NOMO-1 (cell line): Measurements from ENCODE around the gene MTMR3.
"Not testable (repeated sequence)": the region's sequence is repeated elsewhere in the genome, so short reads cannot be mapped to it uniquely, and the experiment has no call there.

Experiments used
- DNase-seq, 2 experiments: peaks; one replicate each; lab custom pipeline; 2025; ENCODE audit not compliant: unreplicated experiment in 2 of 2; lab: John Stamatoyannopoulos, UW

Gene MTMR3

GRCh38 chr22:29956680-29957079, 73.7 kb downstream of the MTMR3 start:
- DNase-seq: no peak

DNA sequence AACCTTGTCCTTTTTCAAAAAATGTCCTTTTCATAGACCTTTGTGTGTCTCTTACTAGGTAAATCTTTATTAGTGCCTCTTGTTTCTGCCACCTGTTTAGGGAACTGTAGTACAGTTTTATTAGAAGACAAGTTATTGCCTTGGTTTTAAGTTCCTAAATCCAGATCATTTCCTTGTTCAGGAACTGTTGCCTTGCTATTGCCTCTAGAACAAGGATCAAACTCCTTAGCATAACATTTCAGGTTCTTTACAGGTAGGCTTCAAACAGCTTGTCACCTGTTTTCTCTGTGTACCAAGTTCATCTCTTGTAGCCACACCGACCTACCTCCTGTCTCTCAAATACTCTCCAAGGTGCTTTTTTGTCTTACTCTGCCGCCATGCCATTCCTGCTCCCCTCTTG, 75.2 kb downstream of the MTMR3 start:
- no peak for DNase-seq

DNA sequence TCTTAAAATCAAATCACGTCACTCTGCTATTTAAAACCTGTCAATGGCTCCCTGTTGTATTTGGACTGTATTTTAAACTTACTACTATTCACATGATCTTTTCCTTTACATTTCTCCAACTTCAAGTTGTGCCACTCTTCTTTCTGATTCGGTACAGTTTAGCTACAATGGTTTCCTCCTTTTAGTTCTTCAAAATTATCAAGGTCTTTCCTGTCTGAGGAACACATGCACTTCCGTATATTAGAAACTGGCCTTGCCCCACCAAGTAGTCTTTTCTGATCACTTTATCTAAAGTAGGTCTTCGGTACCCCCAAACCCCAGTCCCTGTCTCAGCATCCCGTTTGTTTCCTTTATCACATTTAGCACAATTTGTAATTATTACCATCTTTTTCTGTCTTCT, 81.8 kb downstream of the MTMR3 start:
- DNase-seq: peak; percentile 23 to 79

DNA sequence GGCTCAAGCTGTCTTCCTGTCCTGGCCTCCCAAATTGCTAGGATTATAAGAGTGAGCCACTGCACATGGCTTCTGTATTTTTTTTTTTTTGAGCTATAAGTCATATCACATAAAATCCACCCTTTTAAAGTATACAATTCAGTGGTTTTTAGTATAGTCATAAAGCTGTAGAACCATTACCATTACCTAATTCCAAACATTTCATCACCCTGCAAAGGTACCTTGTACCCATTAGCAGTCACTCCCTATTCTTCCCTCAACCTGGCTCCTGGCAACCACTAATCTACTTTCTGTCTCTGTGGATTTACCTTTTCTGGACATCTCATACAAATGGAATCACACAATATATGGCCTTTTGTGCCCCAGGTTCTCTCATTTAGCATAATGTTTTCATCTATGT, 84.5 kb downstream of the MTMR3 start:
- no peak for DNase-seq

DNA sequence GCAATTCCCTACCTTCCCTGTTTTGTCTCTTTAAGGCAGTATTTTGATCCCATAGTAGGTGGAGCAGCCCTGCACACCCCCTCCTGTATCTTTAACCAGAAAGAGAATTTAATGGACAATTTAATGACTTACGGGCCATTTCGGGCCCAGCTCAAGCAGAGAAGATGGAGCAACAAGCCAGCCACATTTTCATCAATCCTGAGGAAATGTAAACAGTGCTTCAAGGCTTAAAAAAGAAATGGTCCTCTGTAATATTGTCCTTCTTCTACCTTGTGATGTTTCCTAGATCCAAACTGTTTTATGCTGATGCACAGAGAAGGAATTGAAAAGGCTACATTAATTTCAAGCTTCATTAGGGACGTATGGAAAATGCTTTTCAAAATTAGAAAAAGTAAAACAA, 88.6 kb downstream of the MTMR3 start:
- DNase-seq: no peak

GRCh38 chr22:29972121-29972520, 89.1 kb downstream of the MTMR3 start:
- no peak for DNase-seq

DNA sequence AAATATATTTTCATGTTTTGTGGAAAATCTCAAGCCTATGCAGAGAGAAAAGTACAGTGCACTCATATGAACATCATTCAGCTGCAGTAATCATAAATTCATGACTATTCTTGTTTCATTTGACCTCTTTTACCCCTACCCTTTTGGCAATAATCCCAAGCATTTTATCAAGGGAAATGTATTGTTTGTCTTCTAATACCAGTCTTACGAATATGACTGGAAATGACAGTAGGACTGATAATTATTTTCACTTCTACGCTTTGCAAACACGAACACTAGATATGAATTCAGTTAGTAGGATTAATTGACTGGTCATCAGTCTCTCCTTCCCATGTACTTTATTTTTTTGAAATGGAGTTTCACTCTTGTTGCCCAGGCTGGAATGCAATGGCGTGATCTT, 90.3 kb downstream of the MTMR3 start:
- DNase-seq: no peak

DNA sequence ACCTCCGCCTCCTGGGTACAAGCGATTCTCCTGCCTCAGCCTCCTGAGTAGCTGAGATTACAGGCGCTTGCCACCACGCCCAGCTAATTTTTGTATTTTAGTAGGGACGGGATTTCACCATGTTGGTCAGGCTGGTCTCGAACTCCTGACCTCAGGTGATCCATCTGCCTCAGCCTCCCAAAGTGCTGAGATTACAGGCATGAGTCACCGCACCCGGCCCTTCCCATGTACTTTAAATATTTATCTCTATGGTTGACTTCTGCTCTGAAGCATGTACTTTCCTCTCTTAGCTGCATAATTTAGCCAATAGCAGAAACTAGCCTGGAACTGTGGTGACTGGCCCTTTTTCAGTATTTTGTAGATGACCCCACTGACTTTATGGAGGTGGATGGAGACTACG, 90.7 kb downstream of the MTMR3 start:
- DNase-seq: not testable (repeated sequence)

- DNase-seq: no peak
Measured at GRCh38 chr22:29975494-29975893, 92.5 kb downstream of the MTMR3 start.

GRCh38 chr22:29977107-29977506, 94.1 kb downstream of the MTMR3 start:
- peak in 1 of 2 experiments; percentile 66 for DNase-seq

DNA sequence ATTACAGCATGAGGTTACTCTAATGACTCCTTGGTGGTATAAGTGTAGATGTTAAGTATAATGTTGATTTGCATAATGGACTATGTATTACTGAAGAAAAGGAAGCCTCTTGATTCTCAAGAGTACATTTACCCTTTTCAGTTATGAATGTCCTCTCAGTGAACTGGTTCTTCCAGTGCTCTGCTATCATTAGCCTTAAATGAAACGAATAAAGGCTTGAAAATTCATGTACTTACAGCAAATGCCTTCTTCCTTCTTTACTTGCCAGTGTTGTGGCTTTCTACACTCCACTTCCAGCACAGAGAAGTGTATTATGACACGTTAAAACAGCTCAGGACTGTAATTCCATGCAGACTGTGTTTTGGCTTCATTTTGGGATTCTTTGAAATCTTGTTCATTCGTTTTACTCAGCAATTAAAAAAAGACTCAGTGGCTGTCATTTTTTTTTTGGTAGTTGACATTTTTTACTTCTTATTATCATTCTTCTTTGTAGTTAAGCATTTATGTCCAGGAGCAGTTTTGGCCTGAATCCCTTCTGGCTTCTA, 96.9 kb downstream of the MTMR3 start:
- DNase-seq: no peak

DNA sequence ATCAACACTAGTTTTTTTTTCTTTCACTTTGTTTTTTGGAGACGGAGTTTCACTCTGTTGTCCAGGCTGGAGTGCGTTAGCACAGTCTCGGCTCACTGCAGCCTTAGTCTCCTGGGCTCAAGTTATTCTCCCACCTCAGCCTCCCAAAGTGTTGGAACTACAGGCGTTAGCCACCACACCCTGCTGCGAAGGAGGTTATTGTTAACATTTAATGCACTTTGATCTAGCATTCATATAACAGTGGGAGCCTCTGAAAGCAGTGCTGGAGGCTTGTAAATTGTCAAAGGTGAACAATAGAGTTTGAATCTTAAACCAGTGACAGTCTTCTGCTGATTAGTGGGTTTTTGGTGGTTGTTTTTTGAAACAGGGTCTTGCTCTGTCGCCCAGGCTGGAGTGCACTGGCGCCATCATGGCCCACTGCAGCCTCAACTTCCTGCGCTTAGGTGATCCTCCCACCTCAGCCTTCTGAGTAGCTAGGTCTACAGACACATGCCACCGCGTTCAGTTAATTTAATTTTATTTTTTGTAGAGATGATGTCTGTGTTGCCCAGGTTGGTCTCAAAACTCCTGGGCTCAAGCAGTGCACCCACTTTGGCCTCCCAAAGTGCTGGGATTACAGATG, 100.4 kb downstream of the MTMR3 start:
- no peak for DNase-seq

DNA sequence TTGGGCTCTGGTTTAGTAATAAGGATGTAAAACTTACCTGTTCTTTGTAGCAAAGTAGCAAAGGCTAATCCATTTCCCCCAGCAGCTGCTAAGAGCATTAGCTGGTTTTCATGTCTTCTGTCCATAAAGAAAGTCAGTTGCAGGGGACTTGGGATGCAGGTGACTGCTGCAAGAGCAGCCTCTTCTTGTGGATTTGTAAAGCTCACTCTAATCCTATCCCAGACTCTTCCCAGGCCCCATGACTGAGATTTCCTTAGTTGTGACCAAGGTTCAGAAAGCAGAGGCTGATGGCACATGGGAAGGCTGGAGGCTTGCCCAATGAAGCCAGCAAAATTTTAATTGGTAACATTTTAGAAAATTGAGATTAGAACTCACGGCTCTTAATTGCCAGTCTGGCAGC, 102.9 kb downstream of the MTMR3 start:
- no peak for DNase-seq

GRCh38 chr22:29987137-29987536, 104.2 kb downstream of the MTMR3 start:
- DNase-seq: peak in 1 of 2 experiments; percentile 21

GRCh38 chr22:29988719-29989118, 105.7 kb downstream of the MTMR3 start:
- DNase-seq: no peak

DNA sequence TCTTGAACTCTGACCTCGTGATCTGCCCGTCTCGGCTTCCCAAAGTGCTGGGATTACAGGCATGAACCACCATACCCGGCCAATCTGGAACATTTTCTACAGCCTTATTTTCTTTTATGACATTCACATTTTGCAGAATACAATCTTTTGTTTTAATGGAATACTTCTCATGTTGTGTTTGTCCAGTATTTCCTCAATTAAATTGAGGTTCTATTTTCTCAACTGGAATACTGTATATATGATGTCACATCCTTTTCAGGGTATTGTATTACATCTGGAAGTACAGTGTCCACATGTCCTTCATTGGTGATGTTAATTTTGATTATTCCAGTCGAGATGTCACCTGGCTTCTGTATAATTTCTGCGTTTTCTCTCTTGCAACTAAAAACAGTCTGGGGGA, 106.5 kb downstream of the MTMR3 start:
- no peak for DNase-seq

- no peak for DNase-seq
Measured at GRCh38 chr22:29992341-29993275, 109.6 kb downstream of the MTMR3 start.

- DNase-seq: peak; percentile 4 to 70
Measured at GRCh38 chr22:29994027-29994715, 111.2 kb downstream of the MTMR3 start.

DNA sequence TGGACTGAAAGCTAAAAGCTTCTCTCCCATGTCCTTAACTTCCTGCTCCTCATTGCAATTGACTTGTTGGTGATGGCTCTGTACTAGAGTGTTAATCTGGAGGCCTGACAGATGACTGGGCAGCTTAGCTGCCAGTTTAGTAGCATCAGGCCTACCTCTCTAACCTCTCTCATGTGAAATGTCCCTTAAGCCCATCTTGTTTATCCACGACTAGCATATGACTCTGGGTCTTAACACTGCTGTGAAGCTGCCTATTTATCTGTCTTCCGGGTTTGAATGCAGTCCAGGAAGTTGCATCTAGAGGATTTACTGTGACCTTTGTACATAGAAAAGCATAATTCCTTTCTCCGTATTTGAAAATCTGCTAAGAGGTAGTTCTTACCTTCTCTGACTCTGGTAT, 112.0 kb downstream of the MTMR3 start:
- DNase-seq: peak in 1 of 2 experiments; percentile 13

DNA sequence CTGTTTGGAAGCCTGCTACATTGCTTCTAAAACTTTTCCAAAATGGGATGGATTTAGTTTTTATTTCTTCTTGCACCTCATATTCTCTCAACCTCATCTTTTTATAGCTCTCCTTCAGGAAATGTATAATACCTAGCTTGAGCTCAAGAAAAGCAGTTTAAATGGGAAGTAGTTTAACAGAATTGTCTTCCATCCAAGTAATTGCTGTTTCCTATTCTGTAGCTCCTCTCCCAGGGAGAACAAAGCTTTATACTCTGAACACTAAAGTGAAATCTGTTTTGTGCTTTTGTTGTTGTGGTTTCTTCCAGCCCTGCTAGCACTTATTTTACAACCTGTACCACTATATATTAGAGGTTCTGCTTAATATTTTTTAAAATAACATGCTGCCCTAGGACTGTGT, 114.1 kb downstream of the MTMR3 start:
- DNase-seq: no peak

GRCh38 chr22:29997516-29997915, 114.5 kb downstream of the MTMR3 start:
- no peak for DNase-seq
